Measurements from ENCODE around the gene PSTPIP1.
A peak's percentile ranks its signal among the peaks of the same experiment; 100 is the strongest.

Gene PSTPIP1

DNA sequence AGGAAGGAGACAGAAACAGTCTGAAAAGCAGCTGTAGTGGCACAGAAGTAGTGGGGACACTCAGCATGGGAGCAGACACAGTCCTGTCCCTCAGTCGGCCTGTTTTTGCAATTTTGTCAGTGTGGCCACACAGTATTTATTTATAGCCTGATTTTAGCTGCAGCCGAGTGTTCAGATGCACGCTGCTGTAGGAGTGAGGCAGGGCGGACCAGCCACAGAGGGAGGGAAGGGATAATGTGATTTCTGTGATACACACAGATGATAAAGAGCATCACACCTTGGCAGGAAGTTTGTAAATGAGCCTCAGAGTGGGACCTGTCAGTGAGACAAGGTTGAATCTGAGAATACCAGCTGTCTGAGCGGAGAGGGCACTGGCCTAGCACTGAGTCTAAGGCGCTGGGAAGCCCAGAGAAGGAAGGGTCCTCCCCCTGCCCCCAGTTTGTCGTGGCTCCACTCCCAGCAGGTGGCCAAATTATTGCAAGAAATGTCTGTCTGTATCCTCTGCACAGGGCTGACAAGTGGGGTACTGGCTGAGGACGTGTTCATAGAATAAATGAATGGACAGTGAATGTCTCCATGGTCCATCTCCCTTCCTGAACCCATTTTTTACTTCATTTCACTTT, 3.8 kb downstream of the PSTPIP1 start:
- DNase-seq (ENCODE audit: low read depth in 3 of 3) = no peak

DNA sequence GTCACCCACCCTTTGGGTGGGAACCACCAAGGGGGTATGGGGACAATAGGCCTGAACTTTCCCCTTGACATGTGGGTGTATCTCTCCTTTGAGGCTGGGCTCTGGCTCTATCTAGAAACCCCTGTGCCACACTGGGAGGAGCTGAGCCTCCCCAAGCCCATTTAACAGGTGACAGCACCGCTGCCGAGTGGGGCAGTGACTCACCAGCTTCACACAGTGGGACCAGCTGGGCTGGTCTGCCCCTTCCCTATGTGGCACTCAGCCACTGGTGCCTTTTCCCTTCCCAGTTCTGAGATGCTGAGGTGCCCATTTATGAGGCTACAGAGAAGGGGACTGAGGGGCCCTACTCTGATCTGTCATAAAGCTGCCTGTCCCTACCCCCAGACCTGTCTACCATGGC, 5.1 kb downstream of the PSTPIP1 start:
- no peak for DNase-seq (ENCODE audit: low read depth in 3 of 3)

DNA sequence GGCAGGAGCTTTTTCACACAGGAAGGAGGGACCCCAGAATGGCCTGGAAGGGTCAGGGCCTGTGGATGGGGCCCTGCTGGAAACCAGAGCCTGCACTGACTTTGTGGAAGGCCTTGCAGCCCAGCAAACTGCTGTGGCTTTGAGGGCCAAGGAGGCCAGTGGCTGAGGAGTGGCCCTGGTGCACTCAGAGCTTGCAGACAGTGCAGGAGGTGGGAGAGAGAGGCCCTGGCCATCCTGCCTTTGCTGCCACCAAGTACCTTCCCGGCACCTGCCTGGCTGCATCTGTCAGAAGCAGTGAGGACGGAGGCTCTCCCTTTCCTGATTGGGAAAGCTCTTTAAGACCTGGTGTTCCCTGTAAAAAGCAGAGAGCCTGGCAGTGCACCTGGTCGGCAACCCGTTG, 6.4 kb downstream of the PSTPIP1 start:
- DNase-seq (ENCODE audit: low read depth in 3 of 3) = no peak

DNA sequence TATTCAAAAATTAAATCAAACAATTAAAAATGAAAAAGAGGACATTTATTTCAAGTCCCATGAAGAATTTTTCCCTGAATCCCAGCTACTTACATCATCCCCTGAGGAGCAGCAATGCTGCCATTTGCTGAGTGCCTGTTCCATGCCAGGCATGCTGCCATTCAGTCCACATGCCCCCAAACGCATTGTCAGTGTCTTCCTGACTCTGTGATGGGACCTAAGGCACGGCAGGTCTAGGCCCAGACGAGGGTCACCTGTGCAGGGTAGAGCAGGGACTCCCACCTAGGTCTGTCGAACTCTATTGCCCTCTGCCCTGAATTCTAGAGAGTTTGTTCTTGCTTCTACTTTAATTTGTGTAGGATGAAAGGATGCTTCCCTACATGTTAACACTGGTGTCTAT, 7.0 kb downstream of the PSTPIP1 start:
- DNase-seq (ENCODE audit: low read depth in 3 of 3) = no peak

DNA sequence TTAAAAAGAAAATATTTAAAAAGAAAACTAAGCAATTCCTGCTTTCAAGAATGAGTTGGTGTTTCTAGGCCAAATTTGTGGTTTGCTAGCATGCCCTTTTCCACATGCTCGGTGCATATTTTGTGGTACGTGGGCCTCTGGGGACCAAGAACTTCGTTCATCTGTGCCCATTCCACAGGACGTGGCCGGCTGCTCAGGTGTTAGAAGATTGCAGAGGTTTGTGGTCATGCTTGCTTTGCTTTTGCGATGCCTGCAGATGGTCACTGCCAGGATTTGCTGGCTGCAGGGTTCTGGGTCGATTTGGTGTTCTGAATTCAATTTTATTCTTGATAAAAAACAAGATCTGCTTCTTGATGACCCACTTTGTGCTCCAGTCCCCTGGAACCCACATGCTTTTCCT, 7.5 kb downstream of the PSTPIP1 start:
- no peak for DNase-seq (ENCODE audit: low read depth in 3 of 3)

DNA sequence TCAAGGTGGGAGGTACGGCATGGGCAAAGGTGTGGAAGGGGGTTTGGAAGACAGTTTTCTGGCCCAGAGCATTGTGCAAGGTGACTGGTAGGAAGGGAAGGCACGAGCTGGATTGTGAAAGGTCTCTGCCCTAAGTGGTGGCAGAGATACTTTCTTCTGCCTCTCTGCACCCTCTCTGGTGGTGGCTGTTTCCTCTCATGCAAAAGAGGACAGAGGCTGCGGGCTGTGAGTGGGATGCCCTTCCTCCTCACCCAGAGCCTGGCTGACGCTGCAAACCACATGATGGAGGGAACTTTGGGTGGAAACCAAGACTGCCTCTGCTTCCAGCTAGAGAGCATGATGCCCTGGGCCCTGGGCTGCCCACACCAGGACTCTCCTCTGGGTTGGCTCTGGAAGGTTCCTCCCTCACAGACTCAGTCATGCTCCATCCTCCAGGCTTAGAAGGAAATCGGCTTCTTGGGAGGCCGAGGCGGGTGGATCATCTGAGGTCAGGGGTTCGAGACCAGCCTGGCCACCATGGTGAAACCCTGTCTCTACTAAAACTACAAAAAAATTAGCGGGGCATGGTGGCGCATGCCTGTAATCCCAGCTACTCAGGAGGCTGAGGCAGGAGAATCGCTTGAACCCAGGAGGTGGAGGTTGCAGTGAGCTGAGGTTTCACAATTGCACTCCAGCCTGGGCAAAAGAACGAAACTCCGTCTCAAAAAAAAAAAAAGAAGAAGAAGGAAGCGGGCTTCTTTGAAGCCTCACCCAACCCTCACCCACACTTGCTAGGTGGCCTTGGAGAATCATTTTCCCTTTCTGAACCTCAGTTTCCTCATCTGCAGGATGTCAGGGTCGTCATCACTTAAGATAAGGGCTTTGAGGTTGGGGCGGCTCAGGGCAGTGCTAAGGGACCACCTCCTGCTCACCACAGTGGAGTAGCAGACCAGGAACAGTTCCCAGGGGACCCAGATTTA, 8.3 kb downstream of the PSTPIP1 start:
- peak; percentile 55 to 73 (median 70) for DNase-seq (ENCODE audit: low read depth in 3 of 3)

DNA sequence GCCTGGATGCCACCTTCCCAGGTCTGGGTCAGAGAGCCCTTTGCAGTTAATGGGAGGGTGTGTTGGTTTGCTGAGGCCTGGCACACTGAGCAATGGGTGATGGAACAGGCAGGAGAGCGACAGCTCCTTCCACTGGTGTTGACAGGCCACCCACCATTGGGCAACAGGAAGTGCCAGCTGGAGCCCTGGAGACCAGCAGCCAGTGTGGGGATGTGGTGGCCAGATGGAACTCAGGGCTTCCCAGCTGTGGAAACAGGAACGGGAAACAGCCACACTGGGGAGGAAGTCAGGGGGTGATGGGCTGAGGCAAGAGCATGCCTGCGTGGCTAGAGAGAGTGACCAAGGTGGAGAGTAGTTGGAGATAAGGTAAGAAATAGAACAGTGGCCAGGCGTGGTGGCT, 9.3 kb downstream of the PSTPIP1 start:
- no peak for DNase-seq (ENCODE audit: low read depth in 3 of 3)

DNA sequence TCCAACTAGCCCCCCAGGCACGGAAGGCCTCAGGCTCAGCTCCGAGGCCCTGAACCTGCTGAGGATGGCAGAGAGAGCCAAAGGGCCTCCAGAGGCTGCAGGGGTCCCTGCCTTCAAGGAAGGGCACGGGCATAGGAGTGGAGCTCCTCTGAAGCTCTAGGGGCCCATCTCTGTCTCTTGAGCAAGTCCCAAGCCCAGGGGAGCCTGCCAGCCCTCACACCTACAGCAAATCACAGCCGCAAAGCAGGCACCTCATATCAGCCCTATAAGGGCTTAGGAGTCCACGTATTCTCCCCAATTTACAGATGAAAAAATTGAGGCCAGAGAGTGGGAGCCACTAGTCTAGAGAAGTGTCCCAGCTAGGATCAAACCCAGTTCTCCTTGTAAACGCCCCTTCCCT, 14.2 kb downstream of the PSTPIP1 start:
- no peak for DNase-seq (ENCODE audit: low read depth in 3 of 3)

DNA sequence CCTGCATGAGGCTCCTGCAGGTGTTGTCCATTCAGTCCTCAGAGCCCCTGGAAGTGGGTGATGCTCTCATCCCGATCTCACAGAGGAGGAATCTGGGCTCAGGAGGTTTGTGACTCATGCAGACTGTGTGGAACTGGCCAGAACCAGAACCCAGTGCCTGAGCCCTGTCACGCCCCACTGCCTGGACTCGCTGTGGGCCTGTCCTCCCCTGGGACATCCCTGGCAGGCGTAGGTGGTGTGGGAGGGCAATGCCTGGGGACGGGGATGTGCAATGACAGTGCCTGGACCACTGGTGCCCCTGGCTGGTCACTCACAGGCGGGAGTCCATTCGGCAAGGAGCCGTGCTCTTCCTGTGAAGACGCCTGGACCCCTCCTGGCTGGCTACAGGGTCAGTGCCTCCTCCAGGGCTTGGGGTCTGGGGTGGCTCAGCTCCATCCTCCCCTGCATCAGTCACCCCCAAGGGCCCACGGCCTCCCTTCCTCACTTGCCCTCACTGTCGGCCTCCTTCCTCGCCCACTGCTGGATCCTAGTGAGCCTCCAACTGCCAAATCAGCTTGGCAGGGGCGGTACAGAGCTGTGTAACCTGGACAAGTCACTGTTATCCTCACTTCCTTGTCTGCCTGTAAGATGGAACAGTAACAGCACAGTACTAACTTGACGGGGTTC, 14.9 kb downstream of the PSTPIP1 start:
- DNase-seq (ENCODE audit: low read depth in 3 of 3) = no peak

DNA sequence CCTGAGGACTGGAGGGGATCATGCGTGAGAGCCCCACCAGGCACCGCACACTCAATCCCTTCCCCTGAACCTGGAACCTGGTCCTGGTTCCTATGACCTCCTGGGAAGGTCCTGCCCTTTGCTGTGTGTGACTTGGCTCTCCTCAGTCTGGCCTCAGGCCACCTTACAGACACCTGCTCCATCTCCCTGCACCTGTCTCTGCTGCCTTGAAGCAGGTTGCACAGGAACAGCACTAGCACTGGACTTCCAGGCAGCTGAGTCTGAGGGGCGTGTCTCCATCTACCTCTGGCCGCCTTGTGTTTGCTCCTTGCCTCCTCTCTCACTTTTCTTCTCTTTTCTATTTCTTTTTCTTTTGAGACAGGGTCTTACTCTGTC, 15.4 kb downstream of the PSTPIP1 start:
- no peak for DNase-seq (ENCODE audit: low read depth in 3 of 3)

DNA sequence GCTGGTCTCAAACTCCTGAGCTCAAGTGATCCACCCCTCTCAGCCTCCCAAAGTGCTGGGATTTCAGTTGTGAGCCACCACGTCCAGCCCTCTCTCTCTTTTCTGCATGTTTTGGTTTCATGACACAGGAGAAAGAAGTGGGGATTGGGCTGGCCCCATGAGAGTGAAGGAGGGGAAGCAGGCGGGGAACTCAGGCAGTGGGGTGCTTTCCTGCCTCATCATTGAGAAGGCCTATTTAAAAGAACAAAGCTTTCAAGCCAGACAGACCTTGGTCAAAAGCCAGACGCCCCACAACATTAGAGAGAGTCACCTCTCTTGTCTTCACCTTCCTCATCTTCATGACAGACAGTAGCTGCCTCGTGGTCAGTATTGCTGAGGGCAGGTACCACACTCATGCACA, 15.9 kb downstream of the PSTPIP1 start:
- no peak for DNase-seq (ENCODE audit: low read depth in 3 of 3)

DNA sequence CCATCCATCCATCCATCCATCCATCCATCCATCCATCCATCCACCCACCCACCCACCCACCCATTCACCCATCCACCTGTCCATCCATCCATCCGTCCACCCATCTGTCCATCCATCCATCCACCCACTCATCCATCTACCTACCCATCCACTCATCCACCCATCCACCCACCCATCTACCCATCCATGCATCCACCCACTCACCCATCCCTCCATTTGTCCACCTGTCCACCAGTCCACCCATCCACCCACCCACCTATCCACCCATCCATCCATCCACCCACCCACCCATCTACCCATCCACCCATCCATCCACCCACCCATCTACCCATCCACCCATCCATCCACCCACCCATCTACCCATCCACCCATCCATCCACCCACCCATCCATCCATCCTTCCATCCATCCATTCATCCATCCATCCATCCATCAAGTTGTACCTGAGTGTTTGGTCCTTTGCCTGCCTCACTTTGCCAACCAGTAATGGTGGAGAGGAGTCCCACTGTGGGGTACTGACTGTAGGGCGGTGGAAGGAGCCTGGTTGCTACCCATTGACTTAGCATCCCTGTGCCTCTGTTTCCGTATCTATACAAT, 17.3 kb downstream of the PSTPIP1 start:
- no peak for DNase-seq (ENCODE audit: low read depth in 3 of 3)

DNA sequence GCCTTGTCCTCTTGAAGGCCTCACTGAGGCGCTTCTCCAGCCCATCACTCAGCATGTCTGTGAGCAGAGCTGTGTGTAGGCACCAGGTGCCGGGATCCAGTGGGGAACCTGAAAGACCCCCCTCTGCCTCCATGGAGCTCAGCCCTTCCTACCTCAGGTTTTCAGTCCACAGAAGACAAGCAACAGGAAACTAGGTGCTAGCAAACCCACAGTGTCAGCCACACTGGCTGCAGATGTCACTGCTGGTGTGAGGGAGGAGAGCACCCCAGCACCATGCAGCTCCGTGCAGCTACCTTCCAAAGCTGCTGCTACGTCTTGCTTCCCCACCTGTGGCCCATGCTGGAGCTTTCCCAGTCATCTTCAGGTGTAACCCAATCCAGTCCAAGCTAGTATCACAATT, 17.9 kb downstream of the PSTPIP1 start:
- DNase-seq (ENCODE audit: low read depth in 3 of 3) = no peak

DNA sequence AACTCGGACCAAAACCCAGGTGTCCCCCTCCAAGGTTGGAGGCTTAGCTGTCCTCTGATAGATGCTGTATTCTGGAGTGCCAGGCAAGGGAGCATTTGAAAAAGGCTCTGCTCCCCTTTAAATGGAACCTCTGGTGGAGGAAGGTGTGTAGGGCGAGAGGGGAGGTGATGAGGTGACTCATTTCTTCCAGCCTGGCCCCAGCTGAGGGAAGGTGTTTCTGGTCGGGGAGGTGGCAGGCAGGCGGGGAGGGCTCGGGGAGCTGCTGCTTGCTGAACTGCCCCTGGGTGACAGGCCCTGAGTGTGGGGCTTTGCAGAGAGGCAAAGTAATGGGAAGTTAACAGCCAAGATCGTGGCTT, 18.8 kb downstream of the PSTPIP1 start:
- peak; percentile 64 to 84 (median 78) for DNase-seq (ENCODE audit: low read depth in 3 of 3)

DNA sequence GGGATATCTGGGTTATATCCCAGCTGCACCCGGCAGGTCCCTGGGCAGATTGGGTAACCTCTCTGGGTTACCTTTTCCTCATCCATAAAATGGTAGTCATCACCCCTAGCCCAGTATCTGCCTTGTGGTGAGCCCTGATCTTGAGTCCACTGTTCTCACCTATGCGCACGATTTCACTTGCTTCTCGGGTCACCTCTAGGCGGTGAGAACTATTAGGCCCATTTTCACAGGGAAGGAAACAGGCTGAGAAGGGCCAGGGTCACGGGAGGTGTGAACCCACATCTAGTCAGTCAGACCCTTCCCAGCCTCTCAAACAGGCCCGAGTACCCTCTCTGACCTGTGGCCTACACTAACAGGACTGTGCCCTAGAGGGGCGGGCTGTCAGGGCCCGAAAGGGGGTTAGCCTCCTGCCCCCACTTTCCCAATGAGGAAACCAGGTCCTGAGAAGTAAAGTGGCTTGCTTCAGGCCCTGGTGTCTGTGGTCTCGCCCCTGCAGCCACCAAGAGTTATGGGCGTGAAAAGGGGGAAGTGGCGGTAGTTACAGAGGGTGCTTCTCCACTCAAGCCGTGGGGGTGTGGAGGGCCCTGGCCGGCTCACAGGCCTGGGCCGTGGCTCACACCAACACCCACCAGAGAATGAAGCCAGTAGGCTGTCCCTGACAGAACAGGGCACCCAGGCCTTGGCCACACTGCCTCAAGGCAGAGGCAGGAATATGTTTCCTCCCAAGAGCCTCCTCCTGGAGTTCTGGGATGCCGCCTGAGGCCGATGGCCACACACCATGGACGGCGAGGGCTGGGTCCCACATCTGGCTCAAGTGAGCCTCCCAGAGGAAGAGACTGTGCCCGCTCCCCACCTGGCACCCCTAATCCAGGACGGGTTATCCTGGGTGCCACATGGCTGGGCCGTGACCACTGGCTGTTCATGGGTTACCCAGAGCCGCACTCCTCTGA, 19.5 kb downstream of the PSTPIP1 start:
- no peak for DNase-seq (ENCODE audit: low read depth in 3 of 3)

DNA sequence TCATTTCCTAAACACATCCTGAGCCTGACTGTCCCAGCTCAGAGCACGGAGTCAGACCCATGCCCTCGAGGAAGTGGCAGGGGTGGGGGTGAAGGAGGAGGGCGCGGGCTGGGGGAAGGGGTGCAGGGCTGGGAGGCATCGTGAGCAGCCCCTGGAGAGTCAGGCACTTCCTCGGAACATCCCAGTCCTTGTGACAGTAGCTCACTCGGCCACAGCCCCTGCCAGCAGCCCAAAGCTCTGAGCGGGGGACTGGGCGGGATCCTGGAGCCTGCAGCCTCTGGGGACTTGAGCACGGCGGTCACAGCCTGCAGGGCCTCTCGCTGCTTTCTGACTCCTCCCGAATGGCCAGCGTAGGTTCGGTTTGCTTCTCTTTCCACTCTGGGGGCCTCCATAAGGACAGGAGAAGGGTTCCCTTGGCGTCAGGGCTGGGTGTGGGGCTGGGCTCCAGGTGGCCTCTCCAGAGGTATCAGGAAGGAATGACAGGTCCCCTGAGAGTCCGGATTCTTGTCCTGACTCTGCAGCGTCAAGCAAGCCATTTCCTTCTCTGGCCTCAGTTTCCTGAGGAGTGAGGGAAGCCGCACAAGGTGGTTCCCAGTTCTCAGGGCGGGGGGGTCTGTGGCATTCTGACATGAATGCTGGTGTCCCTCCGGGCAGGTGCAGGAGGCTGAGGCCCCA, 20.9 kb downstream of the PSTPIP1 start:
- no peak for DNase-seq (ENCODE audit: low read depth in 3 of 3)

DNA sequence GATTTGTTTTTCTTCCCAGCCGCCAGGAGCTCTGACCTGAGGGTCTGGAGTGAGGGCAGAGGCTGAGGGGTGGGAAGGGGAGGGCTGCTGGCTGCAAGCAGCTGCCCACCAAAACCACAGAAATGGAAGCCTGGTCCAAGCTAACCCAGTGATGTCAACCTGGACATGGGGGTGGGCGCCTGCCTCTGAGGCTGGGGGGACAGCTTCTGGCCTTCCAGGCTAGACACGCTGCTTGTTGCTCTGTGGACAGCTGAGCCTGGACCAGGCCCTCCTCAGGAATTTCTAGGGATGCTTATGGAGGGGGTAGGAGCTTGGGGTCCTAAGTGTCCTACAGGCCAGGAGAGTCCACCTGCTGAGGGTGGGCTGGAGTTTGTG, 21.4 kb downstream of the PSTPIP1 start:
- DNase-seq (ENCODE audit: low read depth in 3 of 3) = no peak

DNA sequence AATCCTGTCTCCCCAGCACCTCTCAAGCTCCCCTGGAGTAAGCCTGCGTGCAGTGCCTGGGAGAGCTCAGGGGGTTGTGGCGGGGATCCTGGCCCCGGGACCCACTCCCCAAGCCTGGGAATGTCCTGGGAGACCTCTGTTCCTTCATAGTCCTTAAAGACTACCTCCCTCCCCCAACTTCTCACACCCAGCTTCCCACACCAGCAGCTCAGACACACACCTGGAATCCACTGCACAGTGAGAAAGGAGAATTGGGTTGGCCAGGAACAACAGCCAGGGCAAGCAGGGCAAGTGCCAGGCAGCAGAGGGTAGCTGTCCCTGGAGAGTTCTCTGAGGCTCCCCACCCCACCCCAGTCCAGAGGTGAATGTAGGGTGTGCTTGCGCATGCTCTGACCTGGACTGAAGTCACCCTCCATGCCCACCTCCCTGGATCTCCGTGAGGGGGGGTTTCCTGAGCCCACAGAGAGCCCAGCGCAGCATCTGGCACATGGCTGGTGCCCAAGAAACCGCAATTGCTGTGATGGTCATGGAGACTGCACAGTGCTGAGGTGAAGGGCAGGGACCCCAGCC, 22.2 kb downstream of the PSTPIP1 start:
- DNase-seq (ENCODE audit: low read depth in 3 of 3) = no peak

DNA sequence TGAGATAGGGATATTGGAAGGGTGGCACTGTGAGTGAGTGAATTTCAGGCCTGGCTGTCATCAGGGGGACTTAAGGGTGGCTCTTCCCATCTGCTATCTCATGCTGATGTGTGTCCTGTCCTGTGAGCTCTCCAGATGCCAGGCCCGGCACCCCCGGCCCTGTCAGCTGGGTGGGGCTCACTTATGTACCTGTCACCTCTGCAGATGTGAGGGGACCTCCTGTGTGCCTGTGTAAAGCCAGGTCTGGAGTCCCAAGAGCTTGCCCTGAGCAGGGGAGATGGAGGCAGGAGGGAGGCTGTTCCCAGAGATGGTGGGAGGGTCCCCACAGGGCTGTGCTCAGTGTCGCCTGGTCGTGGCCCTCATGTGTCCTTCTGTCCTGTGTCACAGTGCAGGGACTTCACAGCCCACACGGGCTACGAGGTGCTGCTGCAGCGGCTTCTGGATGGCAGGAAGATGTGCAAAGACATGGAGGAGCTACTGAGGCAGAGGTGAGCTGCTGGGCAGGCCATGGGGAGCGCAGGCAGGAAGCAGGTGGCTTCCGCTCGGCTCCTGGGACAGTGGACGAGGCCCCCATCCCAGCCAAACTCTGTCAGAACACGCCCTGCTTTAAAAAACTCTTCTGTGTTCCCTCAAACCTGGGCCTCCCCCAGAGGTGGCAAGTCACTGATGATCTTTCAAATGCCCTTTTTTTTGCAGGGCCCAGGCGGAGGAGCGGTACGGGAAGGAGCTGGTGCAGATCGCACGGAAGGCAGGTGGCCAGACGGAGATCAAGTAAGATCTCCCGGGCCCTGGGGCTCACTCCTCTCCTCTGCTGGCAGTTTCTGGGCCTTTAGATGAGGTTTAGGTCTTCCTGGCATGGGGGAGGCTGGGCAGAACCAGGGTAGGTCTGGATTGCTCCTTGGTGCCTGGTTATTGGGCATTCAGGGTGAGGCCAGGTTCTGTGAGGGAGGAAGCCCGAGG, 23.1 kb downstream of the PSTPIP1 start:
- DNase-seq (ENCODE audit: low read depth in 3 of 3) = no peak

Data from stimulated activated CD4-positive, alpha-beta T cell treated with anti-CD3 and anti-CD28 coated beads, TNF-alpha, amount 100 ng/mL, for 48 hours (primary cell).